ENCODE measurements around the gene NMU. TPM values are rescaled to one million over a fixed set of nuclear protein-coding genes. Genes with fewer than 3 reads are reported as not detected.

Gene NMU
- total and polyA plus RNA-seq, 2 experiments from 2014 or later, result 1.3 to 3.4 TPM

DNA sequence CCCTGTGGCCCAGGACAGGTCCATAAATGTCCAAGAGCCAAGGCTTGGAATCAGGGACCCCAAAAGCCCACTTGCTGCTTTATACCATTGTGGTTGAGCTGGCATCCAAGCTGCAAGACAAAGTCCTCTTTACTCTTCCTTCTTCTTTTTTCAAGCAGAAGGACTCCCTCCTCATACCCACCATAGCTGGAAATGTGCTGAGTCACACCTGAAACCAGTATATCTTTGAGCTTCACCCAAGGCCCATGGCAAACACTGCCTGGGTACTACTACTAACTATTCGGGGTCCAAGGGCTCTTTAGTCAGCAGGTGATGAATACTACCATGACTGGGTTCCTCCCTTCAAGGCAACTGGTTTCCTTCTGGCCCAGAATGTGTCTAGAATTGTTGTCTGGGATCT is 37.3 kb upstream of the NMU start:
- no peaks in the 10 kb centered on the region for H3K4me1 ChIP-seq (ENCODE audit: low read depth)
- no peaks in the 10 kb centered on the region for H3K9me3 ChIP-seq (ENCODE audit: low read depth)
- H3K27me3 ChIP-seq, result no peaks in the 10 kb centered on the region
- H3K36me3 ChIP-seq, result no peaks in the 10 kb centered on the region
- TF ChIP-seq, protein P1, sequence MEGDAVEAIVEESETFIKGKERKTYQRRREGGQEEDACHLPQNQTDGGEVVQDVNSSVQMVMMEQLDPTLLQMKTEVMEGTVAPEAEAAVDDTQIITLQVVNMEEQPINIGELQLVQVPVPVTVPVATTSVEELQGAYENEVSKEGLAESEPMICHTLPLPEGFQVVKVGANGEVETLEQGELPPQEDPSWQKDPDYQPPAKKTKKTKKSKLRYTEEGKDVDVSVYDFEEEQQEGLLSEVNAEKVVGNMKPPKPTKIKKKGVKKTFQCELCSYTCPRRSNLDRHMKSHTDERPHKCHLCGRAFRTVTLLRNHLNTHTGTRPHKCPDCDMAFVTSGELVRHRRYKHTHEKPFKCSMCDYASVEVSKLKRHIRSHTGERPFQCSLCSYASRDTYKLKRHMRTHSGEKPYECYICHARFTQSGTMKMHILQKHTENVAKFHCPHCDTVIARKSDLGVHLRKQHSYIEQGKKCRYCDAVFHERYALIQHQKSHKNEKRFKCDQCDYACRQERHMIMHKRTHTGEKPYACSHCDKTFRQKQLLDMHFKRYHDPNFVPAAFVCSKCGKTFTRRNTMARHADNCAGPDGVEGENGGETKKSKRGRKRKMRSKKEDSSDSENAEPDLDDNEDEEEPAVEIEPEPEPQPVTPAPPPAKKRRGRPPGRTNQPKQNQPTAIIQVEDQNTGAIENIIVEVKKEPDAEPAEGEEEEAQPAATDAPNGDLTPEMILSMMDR (IDR thresholded peaks at IDR 0.05; ENCODE audit: low read depth, low read length), result no peak
- H3K27ac ChIP-seq, result no peak overlapping the region
- no peak overlapping the region for H3K4me3 ChIP-seq
- no peak for DNase-seq (ENCODE audit: low read depth in 1 of 2, low spot score in 1 of 2)

DNA sequence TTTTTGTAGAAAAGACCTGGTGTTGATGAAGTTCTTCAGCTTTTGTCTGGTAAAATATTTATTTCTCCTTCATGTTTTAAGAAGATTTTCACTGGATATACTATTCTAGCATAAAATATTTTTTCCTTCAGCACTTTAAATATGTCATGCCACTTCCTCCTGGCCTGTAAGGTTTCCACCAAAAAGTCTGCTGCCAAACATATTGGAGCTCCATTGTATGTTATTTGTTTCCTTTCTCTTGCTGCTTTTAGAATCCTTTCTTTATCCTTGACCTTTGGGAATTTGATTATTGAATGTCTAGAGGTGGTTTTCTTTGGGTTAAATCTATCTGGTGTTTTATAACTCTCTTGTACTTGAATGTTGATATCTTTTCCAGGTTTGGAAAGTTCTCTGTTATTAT is 35.6 kb upstream of the NMU start:
- Histone ChIP-seq H3K9me3 (ENCODE audit: low read depth) (no peaks in the 10 kb centered on the region), H3K27me3 (peaks cover under 1% of the 10 kb centered on the region), H3K4me1 (ENCODE audit: low read depth) (no peaks in the 10 kb centered on the region), H3K27ac (no peak overlapping the region), H3K36me3 (no peaks in the 10 kb centered on the region), H3K4me3 (no peak overlapping the region)
- TF ChIP-seq, protein P1 (IDR thresholded peaks at IDR 0.05; ENCODE audit: low read depth, low read length), result no peak
- DNase-seq (ENCODE audit: low read depth in 1 of 2, low spot score in 1 of 2), result no peak

DNA sequence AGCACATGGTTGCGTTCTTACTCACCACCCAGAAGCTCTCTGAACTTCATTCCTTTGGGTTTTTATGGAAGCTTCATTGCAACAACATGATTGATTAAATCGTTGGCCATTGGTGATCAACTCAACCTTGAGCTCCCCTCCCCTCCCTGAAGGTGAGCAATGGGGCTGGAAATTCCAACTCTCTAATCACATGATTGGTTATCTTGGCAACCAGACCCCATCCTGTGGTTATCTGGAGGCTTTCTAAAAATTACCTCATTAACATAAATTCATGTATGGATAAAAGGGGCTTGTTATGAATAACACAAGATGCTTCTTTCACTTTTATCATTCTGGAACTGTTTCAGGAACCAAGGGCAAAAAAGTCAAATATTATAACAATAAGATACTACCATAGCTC is 34.6 kb upstream of the NMU start:
- no peaks in the 10 kb centered on the region for H3K9me3 ChIP-seq (ENCODE audit: low read depth)
- no peak overlapping the region for H3K4me3 ChIP-seq
- peaks cover 5% of the 10 kb centered on the region for H3K27me3 ChIP-seq
- no peak for DNase-seq (ENCODE audit: low read depth in 1 of 2, low spot score in 1 of 2)
- TF ChIP-seq, protein P1 (IDR thresholded peaks at IDR 0.05; ENCODE audit: low read depth, low read length), result no peak
- no peaks in the 10 kb centered on the region for H3K36me3 ChIP-seq
- H3K27ac ChIP-seq, result no peak overlapping the region
- no peaks in the 10 kb centered on the region for H3K4me1 ChIP-seq (ENCODE audit: low read depth)

DNA sequence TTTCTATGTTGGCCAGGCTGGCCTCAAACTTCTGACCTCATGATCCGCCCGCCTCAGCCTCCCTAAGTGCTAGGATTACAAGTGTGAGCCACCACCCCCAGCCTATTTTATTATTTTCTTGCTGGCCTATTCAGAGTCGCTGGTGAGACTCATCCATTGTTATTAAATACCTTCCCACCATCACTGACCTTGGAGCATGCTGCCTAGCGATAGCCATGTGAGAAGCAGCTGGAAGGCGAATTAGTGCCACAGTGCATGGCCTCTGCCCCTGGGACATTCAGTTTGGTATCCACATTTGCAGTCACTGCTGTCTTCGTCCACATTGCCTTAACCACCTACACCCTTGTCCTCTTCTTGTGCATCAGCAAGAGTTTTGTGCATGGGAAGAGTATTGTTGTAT is 32.4 kb upstream of the NMU start:
- no peak overlapping the region for H3K4me3 ChIP-seq
- no peaks in the 10 kb centered on the region for H3K9me3 ChIP-seq (ENCODE audit: low read depth)
- H3K27me3 ChIP-seq, result peaks cover 5% of the 10 kb centered on the region
- TF ChIP-seq, protein P1 (IDR thresholded peaks at IDR 0.05; ENCODE audit: low read depth, low read length), result no peak
- no peaks in the 10 kb centered on the region for H3K36me3 ChIP-seq
- no peak for DNase-seq (ENCODE audit: low read depth in 1 of 2, low spot score in 1 of 2)
- no peak overlapping the region for H3K27ac ChIP-seq
- H3K4me1 ChIP-seq (ENCODE audit: low read depth), result no peaks in the 10 kb centered on the region

DNA sequence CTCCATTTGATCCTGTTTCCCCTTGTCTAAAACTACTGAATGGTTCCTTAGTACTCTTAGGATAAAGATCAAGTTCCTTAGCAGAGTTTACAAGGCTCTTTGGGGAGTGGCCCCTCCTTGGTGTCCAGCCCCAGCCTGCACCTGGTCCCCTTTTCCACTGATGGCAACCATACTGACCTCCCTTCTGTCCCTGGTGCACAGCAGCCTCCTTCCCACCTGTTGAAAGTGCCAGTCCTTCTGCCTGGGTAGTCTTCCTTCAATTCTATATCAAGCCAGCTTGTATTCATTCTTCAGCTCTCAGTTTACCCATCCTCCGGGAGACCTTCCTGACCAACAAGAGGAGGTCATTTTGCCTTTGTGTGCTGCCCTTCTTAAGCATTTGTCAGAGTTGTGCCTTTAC is 30.4 kb upstream of the NMU start:
- H3K9me3 ChIP-seq (ENCODE audit: low read depth), result no peaks in the 10 kb centered on the region
- no peak overlapping the region for H3K27ac ChIP-seq
- no peak overlapping the region for H3K4me3 ChIP-seq
- TF ChIP-seq, protein P1 (IDR thresholded peaks at IDR 0.05; ENCODE audit: low read depth, low read length), result no peak
- no peak for DNase-seq (ENCODE audit: low read depth in 1 of 2, low spot score in 1 of 2)
- H3K27me3 ChIP-seq, result peaks cover 5% of the 10 kb centered on the region
- H3K4me1 ChIP-seq (ENCODE audit: low read depth), result no peaks in the 10 kb centered on the region
- no peaks in the 10 kb centered on the region for H3K36me3 ChIP-seq

DNA sequence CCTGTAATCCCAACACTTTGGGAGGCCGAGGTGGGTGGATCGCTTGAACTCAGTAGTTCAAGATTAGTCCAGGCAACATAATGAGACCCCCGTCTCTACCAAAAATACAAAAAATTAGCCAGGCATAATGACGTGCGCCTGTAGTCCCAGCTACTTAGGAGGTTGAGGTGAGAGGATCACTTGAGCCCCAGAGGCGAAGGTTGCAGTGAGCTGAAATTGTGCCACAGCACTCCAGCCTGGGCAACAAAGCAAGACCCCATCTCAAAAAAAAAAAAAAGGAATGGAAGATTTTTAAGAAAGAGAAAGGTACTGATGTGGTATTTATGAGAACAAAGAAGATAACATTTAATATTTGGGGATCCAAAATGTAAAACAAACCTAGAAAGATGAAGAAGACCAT is 27.0 kb upstream of the NMU start:
- TF ChIP-seq, protein P1 (IDR thresholded peaks at IDR 0.05; ENCODE audit: low read depth, low read length), result no peak
- H3K4me3 ChIP-seq, result no peak overlapping the region
- DNase-seq (ENCODE audit: low read depth in 1 of 2, low spot score in 1 of 2), result no peak
- no peaks in the 10 kb centered on the region for H3K9me3 ChIP-seq (ENCODE audit: low read depth)
- no peak overlapping the region for H3K27ac ChIP-seq
- no peaks in the 10 kb centered on the region for H3K36me3 ChIP-seq
- H3K4me1 ChIP-seq (ENCODE audit: low read depth), result no peaks in the 10 kb centered on the region
- H3K27me3 ChIP-seq, result peaks cover 8% of the 10 kb centered on the region
